ENCODE results near the gene KICS2. TPM values are rescaled to one million over a fixed set of nuclear protein-coding genes. Genes with fewer than 3 reads are reported as not detected.

The KICS2 gene
- total RNA-seq, 1 donor from 2014 or later = 6.0 TPM

- Mint-ChIP-seq H3K4me3 (no peak overlapping the region), H3K4me1 (ENCODE audit: unreplicated experiment) (no peaks in the 10 kb centered on the region), H3K27ac (no peak overlapping the region), H3K27me3 (no peaks in the 10 kb centered on the region), H3K36me3 (no peaks in the 10 kb centered on the region), H3K9me3 (no peaks in the 10 kb centered on the region)
- TF ChIP-seq CTCF (conservative IDR thresholded peaks at IDR 0.05) = no peak
- DNase-seq (ENCODE audit: extremely low spot score, unreplicated experiment) = no peak
These were observed 39.7 kb upstream of the KICS2 start for GRCh38 chr12:64261813-64262212.

GRCh38 chr12:64258576-64258975 is 36.5 kb upstream of the KICS2 start:
- H3K4me3 Mint-ChIP-seq = no peak overlapping the region
- H3K4me1 Mint-ChIP-seq (ENCODE audit: unreplicated experiment) = no peaks in the 10 kb centered on the region
- no peak for TF ChIP-seq CTCF (conservative IDR thresholded peaks at IDR 0.05)
- H3K27ac Mint-ChIP-seq = no peak overlapping the region
- H3K9me3 Mint-ChIP-seq = no peaks in the 10 kb centered on the region
- H3K27me3 Mint-ChIP-seq = no peaks in the 10 kb centered on the region
- H3K36me3 Mint-ChIP-seq = no peaks in the 10 kb centered on the region
- DNase-seq (ENCODE audit: extremely low spot score, unreplicated experiment) = no peak

GRCh38 chr12:64256166-64256800 is 34.2 kb upstream of the KICS2 start:
- Mint-ChIP-seq H3K4me3 (peak overlapping the region; percentile 50), H3K9me3 (no peaks in the 10 kb centered on the region), H3K36me3 (no peaks in the 10 kb centered on the region), H3K4me1 (ENCODE audit: unreplicated experiment) (no peaks in the 10 kb centered on the region), H3K27ac (peak overlapping the region; percentile 6), H3K27me3 (no peaks in the 10 kb centered on the region)
- no peak for DNase-seq (ENCODE audit: extremely low spot score, unreplicated experiment)
- peak; percentile 93 for TF ChIP-seq CTCF (conservative IDR thresholded peaks at IDR 0.05)

- TF ChIP-seq CTCF (conservative IDR thresholded peaks at IDR 0.05) = no peak
- no peak overlapping the region for H3K27ac Mint-ChIP-seq
- no peaks in the 10 kb centered on the region for H3K36me3 Mint-ChIP-seq
- H3K9me3 Mint-ChIP-seq = no peaks in the 10 kb centered on the region
- H3K27me3 Mint-ChIP-seq = no peaks in the 10 kb centered on the region
- no peak overlapping the region for H3K4me3 Mint-ChIP-seq
- no peak for DNase-seq (ENCODE audit: extremely low spot score, unreplicated experiment)
- H3K4me1 Mint-ChIP-seq (ENCODE audit: unreplicated experiment) = no peaks in the 10 kb centered on the region
These were observed 33.2 kb upstream of the KICS2 start for GRCh38 chr12:64255249-64255648.

GRCh38 chr12:64253356-64253755 is 31.3 kb upstream of the KICS2 start:
- Mint-ChIP-seq H3K4me1 (ENCODE audit: unreplicated experiment) (no peaks in the 10 kb centered on the region), H3K27ac (no peak overlapping the region), H3K36me3 (no peaks in the 10 kb centered on the region), H3K27me3 (no peaks in the 10 kb centered on the region), H3K4me3 (no peak overlapping the region), H3K9me3 (no peaks in the 10 kb centered on the region)
- DNase-seq (ENCODE audit: extremely low spot score, unreplicated experiment) = no peak
- TF ChIP-seq CTCF (conservative IDR thresholded peaks at IDR 0.05) = no peak

- Mint-ChIP-seq H3K9me3 (no peaks in the 10 kb centered on the region), H3K27me3 (no peaks in the 10 kb centered on the region), H3K36me3 (no peaks in the 10 kb centered on the region), H3K4me3 (no peak overlapping the region), H3K4me1 (ENCODE audit: unreplicated experiment) (no peaks in the 10 kb centered on the region), H3K27ac (no peak overlapping the region)
- DNase-seq (ENCODE audit: extremely low spot score, unreplicated experiment) = no peak
- no peak for TF ChIP-seq CTCF (conservative IDR thresholded peaks at IDR 0.05)
These were observed 30.6 kb upstream of the KICS2 start for GRCh38 chr12:64252681-64253080.

All from type B pancreatic cell (in vitro differentiated cells).